Subcutaneous adipose tissue (tissue), 4 donors: ENCODE measurements around the gene B4GALT5. TPM values are rescaled to one million over a fixed set of nuclear protein-coding genes. Genes with fewer than 3 reads are reported as not detected.

Source experiments
- total RNA-seq, 4 donors: library from RNA; depleted of rRNA; stranded (reverse); fragments of >200 nt; gene quantifications; one replicate each; pipeline ENCODE4 v1.1.0, GENCODE V29; 2016
- TF ChIP-seq, protein P1 (sequence below): fragments of 450-650 bp; IDR thresholded peaks from one replicate; pipeline ENCODE4 v1.5.1; 2016; ENCODE audit warnings: low read depth, mild to moderate bottlenecking, control low read depth, antibody characterized with exemption, moderate library complexity

Gene B4GALT5
- total RNA-seq, 4 donors from 2014 or later = 18.1 to 26.2 (median 21.2) TPM

DNA sequence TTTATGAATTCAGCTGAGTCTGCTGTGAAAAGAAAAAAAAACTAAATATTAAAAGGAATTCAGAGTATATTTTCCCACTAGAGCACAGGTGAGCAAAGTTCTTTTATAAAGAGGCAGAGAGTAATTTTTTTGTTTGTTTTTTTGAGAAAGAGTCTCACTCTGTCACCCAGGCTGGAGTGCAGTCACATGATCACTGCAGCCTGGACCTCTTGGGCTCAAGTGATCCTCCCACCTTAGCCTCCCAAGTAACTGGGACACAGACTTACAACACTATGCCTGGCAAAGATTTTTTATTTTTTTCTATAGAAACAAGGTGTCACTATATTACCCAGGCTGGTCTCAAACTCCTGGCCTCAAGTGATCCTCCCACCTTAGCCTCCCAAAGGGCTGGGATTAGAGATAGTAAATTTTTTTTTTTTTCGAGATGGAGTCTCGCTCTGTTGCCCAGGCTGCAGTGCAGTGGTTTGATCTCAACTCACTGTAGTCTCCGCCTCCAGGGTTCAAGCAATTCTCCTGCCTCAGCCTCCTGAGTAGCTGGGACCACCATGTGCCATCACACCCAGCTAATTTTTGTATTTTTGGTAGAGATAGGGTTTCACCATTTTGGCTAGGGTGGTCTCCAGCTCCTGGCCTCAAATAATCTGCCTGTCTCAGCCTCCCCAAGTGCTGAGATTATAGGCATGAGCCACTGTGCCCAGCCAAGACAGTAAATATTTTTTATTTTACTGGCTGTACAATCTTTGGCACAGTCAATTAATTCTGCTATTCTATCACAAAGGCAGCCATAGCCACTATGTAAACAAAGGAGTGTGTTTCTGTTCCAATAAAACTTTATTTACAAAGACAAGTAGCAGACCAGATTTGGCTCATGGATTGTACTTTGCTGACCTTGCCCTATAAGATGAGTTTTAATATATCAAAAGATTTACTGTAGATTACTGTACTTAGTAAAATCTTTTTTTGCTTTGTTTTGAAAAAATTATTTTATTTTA is 14.5 kb upstream of the B4GALT5 start:
- TF ChIP-seq, protein P1, sequence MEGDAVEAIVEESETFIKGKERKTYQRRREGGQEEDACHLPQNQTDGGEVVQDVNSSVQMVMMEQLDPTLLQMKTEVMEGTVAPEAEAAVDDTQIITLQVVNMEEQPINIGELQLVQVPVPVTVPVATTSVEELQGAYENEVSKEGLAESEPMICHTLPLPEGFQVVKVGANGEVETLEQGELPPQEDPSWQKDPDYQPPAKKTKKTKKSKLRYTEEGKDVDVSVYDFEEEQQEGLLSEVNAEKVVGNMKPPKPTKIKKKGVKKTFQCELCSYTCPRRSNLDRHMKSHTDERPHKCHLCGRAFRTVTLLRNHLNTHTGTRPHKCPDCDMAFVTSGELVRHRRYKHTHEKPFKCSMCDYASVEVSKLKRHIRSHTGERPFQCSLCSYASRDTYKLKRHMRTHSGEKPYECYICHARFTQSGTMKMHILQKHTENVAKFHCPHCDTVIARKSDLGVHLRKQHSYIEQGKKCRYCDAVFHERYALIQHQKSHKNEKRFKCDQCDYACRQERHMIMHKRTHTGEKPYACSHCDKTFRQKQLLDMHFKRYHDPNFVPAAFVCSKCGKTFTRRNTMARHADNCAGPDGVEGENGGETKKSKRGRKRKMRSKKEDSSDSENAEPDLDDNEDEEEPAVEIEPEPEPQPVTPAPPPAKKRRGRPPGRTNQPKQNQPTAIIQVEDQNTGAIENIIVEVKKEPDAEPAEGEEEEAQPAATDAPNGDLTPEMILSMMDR = no peak

- TF ChIP-seq, protein P1 = no peak
Measured at GRCh38 chr20:49727478-49727877, 13.8 kb upstream of the B4GALT5 start.

DNA sequence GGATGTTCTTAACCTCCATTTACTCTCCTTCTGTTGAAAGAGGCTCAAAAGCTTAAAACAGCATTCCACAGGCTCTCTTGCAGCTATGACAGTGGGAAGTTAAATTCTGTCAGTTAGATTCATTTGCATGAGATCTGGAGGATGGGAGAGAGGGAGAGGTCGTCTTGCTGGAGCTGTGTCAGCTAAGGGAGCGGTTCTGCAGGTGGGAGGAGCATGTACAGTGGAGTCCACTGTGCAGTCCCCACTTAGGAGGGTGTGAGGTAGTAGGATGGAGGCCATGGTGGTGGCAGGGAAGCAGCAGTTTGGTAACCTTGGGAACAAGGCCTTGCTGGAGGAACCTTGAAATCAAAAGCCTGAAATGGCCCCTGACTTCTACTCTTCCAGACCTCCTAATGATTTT is 12.0 kb upstream of the B4GALT5 start:
- TF ChIP-seq, protein P1 = no peak

DNA sequence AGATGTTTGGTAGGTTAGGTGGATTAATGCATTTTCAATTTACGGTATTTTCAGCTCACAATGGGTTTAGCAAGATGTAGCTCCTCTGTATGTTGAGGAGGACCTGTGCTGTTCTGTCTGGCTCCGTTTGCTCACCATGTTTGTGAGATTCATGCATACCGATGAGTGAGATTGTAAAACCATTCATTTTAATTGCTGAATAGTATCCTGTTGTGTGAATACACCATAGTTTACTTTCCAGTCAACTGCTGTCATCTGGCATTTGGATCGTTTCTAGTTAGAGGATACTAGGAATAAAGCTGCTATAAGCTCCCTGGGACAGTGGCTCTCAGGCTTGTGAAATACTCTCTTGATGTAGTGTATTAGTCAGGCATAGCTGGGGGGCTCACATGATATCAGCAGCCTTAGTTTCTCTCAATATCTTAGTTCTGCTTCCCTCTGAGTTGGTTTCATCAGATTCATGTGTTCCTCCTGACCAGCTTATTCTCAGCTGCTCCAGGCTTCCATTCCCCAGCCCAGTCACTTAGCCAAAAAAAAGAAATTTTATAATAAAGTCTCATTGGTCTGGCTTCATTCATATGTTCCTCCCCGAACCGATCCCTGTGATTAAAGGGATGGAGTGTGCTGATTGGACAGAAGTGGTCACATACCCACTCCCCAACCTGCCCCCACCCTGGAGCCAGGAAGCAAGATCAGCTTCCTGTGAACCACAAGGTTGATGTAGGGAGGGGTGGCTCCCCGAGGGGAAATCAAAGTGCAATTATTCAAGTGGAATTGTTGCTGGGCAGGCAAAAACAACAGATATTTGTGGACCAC is 10.9 kb upstream of the B4GALT5 start:
- TF ChIP-seq, protein P1 = no peak

DNA sequence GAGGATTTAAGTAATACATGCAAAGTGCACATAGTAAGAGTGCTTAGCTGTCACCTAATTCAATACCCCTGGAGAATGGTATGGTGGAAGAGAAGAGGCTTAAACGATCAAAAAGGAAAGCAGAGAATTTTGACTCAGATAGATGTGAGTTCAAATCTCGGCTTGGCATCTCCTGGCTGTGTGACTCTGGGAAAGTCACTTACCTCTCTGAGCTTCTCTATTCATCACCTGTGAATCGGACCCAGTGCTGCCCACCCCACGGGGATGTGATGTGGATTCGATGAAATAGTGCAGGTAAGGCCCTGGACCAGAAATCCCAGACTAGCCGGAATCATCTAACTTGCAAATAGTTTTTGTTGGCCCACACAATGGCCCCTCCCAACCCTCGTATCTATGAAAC is 1.8 kb upstream of the B4GALT5 start:
- TF ChIP-seq, protein P1 = no peak

DNA sequence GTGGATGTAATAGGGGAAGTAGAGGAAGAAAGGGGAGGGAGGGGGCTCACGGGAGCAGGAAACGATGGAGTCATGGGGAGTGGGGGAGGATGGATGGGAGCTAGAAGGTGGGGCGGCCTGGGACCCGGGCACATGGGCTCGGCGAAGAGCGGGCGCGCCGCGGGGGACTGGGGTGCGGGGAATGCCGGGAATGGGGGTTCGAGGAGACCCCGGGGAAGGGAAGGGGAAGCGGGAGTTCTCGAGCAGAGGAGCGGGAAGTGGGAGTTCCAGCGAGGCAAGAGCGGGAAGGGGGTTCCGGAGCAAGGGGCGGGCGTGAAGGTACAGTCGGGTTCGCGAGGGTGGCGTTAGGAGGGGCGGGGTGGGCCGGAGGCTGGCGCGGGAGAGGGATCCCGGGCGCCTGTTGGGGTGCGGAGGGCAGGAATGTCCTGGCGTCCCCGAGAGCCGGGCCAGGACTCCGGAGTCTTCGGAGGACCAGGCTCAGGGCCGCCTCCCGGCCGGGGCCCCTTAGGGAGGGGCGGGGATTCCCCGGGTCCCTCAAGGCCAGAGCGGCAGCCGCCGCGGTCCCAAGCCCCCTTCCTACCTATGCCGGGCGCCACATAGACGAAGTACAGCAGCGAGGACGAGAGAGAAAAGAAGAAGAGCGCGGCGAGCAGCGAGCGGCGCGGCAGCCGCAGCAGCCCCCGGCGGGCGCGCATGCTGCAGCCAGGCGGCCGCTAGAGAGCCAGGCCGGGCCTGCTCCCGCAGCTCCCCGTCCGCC is 504 bp downstream of the B4GALT5 start:
- TF ChIP-seq, protein P1 = no peak
